ENCODE results near the gene EIF3A. TPM values are rescaled to one million over a fixed set of nuclear protein-coding genes. Genes with fewer than 3 reads are reported as not detected.

The EIF3A gene
- total and polyA plus RNA-seq, 2 of the 8 experiments (the other 6 are each of a cell fraction or from before 2014, with no cell fraction given): 26.8 to 209 TPM

DNA sequence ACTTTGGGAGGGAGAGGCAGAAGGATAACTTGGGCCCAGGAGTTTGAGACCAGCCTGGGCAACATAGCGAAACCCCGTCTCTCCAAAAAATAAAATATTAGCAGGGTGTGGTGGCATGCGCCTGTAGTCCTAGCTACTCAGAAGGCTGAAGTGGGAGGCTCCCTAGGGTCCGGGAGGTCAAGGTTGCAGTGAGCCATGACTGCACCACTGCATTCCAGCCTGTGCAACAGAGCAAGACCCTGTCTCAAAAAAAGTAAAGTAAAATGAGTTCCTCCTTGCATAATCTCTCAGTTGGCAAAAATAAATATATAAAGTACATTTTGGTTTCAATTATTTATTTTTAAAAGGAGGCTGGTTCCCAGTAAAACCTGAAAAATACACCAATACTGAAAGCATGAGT lies 39.3 kb downstream of the EIF3A start:
- ChIA-PET CTCF (ENCODE audit: partially characterized antibody) (interaction anchor here (0.6 kb wide), 1 partner anchor 83 kb away, joined by 3 read pairs; no protein-coding TSS in a partner anchor), POLR2A (ENCODE audit: partially characterized antibody) (interaction anchor here (0.9 kb wide), 1 partner anchor 65 kb away, joined by 3 read pairs; no protein-coding TSS in a partner anchor)
- H3K4ac ChIP-seq (replicated peaks; ENCODE audit: insufficient read length, low read depth, low read length): no peak overlapping the region
- H2BK15ac ChIP-seq (ENCODE audit: low read length): no peak overlapping the region
- no peak overlapping the region for H4K91ac ChIP-seq (replicated peaks; ENCODE audit: insufficient read length, low read length)
- H3K56ac ChIP-seq (replicated peaks; ENCODE audit: insufficient read length, low read depth, low read length): no peak overlapping the region
- H3K9me3 ChIP-seq (ENCODE audit: insufficient read depth in 2 of 2, low read depth in 1 of 2, low read length in 1 of 2): no peaks in the 10 kb centered on the region
- H3K9ac ChIP-seq (replicated peaks in 1 of 4; ENCODE audit: extremely low read depth in 1 of 4, low read depth in 3 of 4, low read length in 3 of 4): no peak overlapping the region
- H4K20me1 ChIP-seq (replicated peaks in 1 of 2; ENCODE audit: control insufficient read depth in 1 of 2, insufficient read depth in 2 of 2, low read length in 2 of 2): peaks cover 17 to 21% of the 10 kb centered on the region in 2 experiments
- FAIRE-seq (no peak), DNase-seq (ENCODE audit: low read depth in 1 of 2, low spot score in 2 of 2) (no peak)
- no peak overlapping the region for H2BK12ac ChIP-seq (ENCODE audit: low read depth, low read length)
- 0 out of 2 replicates have a peak, but pooled peaks cover 6% of the 10 kb centered on the region for H3K79me1 ChIP-seq (ENCODE audit: low read depth, low read length)
- no peaks in the 10 kb centered on the region for H3K27me3 ChIP-seq (replicated peaks in 1 of 4; ENCODE audit: control insufficient read depth in 3 of 4, extremely low read depth in 1 of 4, insufficient read depth in 3 of 4, low read length in 3 of 4)
- H3K79me2 ChIP-seq (ENCODE audit: control insufficient read depth in 1 of 2, insufficient read depth in 2 of 2, low read length in 2 of 2): peaks cover 0 to 53% of the 10 kb centered on the region in 2 experiments; a peak in 2 of 4 replicates
- H2BK120ac ChIP-seq (replicated peaks; ENCODE audit: low read depth, low read length): no peak overlapping the region
- H3K23me2 ChIP-seq (ENCODE audit: low read depth, low read length): no peaks in the 10 kb centered on the region
- H3K23ac ChIP-seq (ENCODE audit: insufficient read length): no peak overlapping the region
- H3K18ac ChIP-seq (ENCODE audit: extremely low read depth, low read length): no peak overlapping the region
- no peak overlapping the region for H2BK5ac ChIP-seq (ENCODE audit: low read depth, low read length)
- WGBS, 2 experiments (ENCODE audit: extremely low coverage in 1 of 2, insufficient coverage in 1 of 2, insufficient read length in 1 of 2, insufficient replicate concordance in 2 of 2, low coverage in 1 of 2, low lambda C conversion rate in 2 of 2, missing lambda C conversion rate in 1 of 2): 93% methylated on average over 4 of the region's 4 CpGs; no CpG with 5 or more reads in 1 of the 2 experiments
- no peak overlapping the region for H2BK20ac ChIP-seq (ENCODE audit: low read length)
- no peak overlapping the region for H2AFZ ChIP-seq (ENCODE audit: low read length)
- no peaks in the 10 kb centered on the region for H3K4me1 ChIP-seq (replicated peaks in 1 of 4; ENCODE audit: control insufficient read depth in 3 of 4, insufficient read depth in 4 of 4, low read length in 3 of 4)
- no peak overlapping the region for H3K14ac ChIP-seq (ENCODE audit: insufficient read length)
- no peak overlapping the region for H3K4me2 ChIP-seq (ENCODE audit: insufficient read depth in 1 of 2, low read depth in 2 of 2, low read length in 2 of 2)
- no peak overlapping the region for H4K5ac ChIP-seq (ENCODE audit: insufficient read length, low read depth, low read length)
- H4K8ac ChIP-seq (ENCODE audit: extremely low read depth, insufficient read depth, low read length): no peak overlapping the region
- H3K4me3 ChIP-seq (ENCODE audit: extremely low read depth in 1 of 4, insufficient read depth in 2 of 4, low read depth in 3 of 4, low read length in 4 of 4): no peak overlapping the region
- H3K27ac ChIP-seq (ENCODE audit: low read depth, low read length): no peak overlapping the region
- peaks cover 66 to 100% (median 87%) of the 10 kb centered on the region in 4 experiments for H3K36me3 ChIP-seq (ENCODE audit: control insufficient read depth in 2 of 4, insufficient read depth in 4 of 4, low read length in 3 of 4)
- H2AK5ac ChIP-seq (ENCODE audit: low read depth, low read length): no peak overlapping the region
- TF ChIP-seq SP1 (IDR thresholded peaks at IDR 0.05; ENCODE audit: low read depth, low read length): no peak
- no peak for TF ChIP-seq KDM5A (IDR thresholded peaks at IDR 0.05; ENCODE audit: low read length)
- no peak for TF ChIP-seq RXRA (IDR thresholded peaks at IDR 0.05; ENCODE audit: insufficient read depth, low read depth, low read length)
